ENCODE data around the gene KLRG1. TPM values are rescaled to one million over a fixed set of nuclear protein-coding genes. Genes with fewer than 3 reads are reported as not detected.

The KLRG1 gene
- total RNA-seq, 4 donors from 2014 or later: 0.46 to 1.9 (median 1.4) TPM

DNA sequence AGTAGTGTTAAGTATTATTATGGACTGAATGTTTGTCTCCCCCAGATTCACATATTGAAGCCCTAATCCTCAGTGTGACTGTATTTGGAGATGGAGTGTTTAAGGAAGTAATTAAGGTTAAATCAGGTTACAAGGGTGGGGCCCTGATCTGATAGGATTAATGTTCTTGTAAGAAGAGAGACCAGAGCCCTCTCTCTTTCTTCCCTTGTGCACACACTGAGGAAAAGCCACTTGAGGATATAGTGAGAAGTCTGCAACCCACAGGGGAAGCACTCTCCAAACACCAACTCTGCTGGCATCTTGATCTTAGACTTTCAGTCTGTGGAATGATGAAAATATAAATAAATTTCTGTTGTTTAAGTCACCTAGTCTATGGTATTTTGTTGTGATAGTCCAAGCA is 2.2 kb upstream of the KLRG1 start:
- no peaks in the 10 kb centered on the region for H3K9me3 ChIP-seq
- no peaks in the 10 kb centered on the region for H3K36me3 ChIP-seq
- no peaks in the 10 kb centered on the region for H3K27me3 ChIP-seq
- H3K27ac ChIP-seq: no peak overlapping the region
- DNase-seq: no peak
- H3K4me3 ChIP-seq: no peak overlapping the region
- ATAC-seq: no peak
- intact Hi-C loops (cut with DNase I; ENCODE audit: low total_unique reads): no loop called here
- in situ Hi-C loops (cut with MboI; ENCODE audit: low sequenced_read_pairs in 4 of 4): no loop called here
- TF ChIP-seq POLR2A (IDR thresholded peaks at IDR 0.05): no peak
- no peak for TF ChIP-seq CTCF (IDR thresholded peaks at IDR 0.05 in 4 of 5, conservative IDR thresholded peaks at IDR 0.05 in 1 of 5)
- peaks cover 0 to 4% of the 10 kb centered on the region in 2 donors for H3K4me1 ChIP-seq

- in situ Hi-C loops (cut with MboI; ENCODE audit: low sequenced_read_pairs in 4 of 4) (no loop called here), intact Hi-C loops (cut with DNase I; ENCODE audit: low total_unique reads) (no loop called here)
- no peak for DNase-seq
- Histone ChIP-seq H3K4me3 (no peak overlapping the region), H3K4me1 (peaks cover 0 to 3% of the 10 kb centered on the region in 2 donors), H3K9me3 (no peaks in the 10 kb centered on the region), H3K27ac (no peak overlapping the region), H3K36me3 (no peaks in the 10 kb centered on the region), H3K27me3 (no peaks in the 10 kb centered on the region)
- no peak for ATAC-seq
- TF ChIP-seq POLR2A (IDR thresholded peaks at IDR 0.05) (no peak), CTCF (IDR thresholded peaks at IDR 0.05 in 4 of 5, conservative IDR thresholded peaks at IDR 0.05 in 1 of 5) (no peak)
Measured at GRCh38 chr12:8987685-8988084, 1.7 kb upstream of the KLRG1 start.

- in situ Hi-C loops (cut with MboI; ENCODE audit: low sequenced_read_pairs in 4 of 4): no loop called here
- TF ChIP-seq CTCF (IDR thresholded peaks at IDR 0.05 in 4 of 5, conservative IDR thresholded peaks at IDR 0.05 in 1 of 5): no peak
- no peaks in the 10 kb centered on the region for H3K27me3 ChIP-seq
- H3K4me1 ChIP-seq: peaks cover 0 to 3% of the 10 kb centered on the region in 2 donors
- no peaks in the 10 kb centered on the region for H3K9me3 ChIP-seq
- peak overlapping the region in 1 of 4 donors; percentile 2 for H3K27ac ChIP-seq
- intact Hi-C loops (cut with DNase I; ENCODE audit: low total_unique reads): no loop called here
- no peak for DNase-seq
- H3K4me3 ChIP-seq: no peak overlapping the region
- no peak for ATAC-seq
- H3K36me3 ChIP-seq: no peaks in the 10 kb centered on the region
Measured at GRCh38 chr12:8991371-8992345, 2.3 kb downstream of the KLRG1 start.

DNA sequence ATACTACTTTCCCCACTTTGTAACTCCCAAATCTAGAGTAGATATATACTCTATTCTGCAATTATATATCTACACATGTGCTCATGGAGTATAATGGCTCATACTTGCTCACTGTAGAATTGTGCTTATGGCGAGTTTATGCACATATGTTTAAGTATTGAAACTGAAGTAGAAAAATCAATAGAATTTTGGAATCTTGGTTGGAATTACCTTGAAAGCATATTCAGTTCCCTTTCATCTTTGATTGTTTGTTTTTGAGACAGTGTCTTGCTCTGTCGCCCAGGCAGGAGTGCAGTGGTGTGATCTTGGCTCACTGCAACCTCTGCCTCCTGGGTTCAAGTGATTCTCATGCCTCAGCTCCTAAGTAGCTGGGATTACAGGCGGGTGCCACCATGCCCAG is 4.5 kb downstream of the KLRG1 start:
- Histone ChIP-seq H3K27me3 (no peaks in the 10 kb centered on the region), H3K36me3 (no peaks in the 10 kb centered on the region), H3K4me3 (no peak overlapping the region), H3K9me3 (no peaks in the 10 kb centered on the region), H3K27ac (no peak overlapping the region), H3K4me1 (no peaks in the 10 kb centered on the region)
- in situ Hi-C loops (cut with MboI; ENCODE audit: low sequenced_read_pairs in 4 of 4) (no loop called here), intact Hi-C loops (cut with DNase I; ENCODE audit: low total_unique reads) (no loop called here)
- ATAC-seq: no peak
- TF ChIP-seq POLR2A (IDR thresholded peaks at IDR 0.05): no peak
- TF ChIP-seq CTCF (IDR thresholded peaks at IDR 0.05 in 4 of 5, conservative IDR thresholded peaks at IDR 0.05 in 1 of 5): no peak
- no peak for DNase-seq

Data from gastrocnemius medialis (tissue), 4 donors.